CD4-positive, alpha-beta T cell treated with Interferon alpha-2 for 1 hour (primary cell): ENCODE measurements around the gene FUT2.

Experiments used
- DNase-seq, 2 donors: peaks; one replicate each; pipeline ENCODE4 v3.0.0-alpha.2; 2020 to 2022

Gene FUT2

GRCh38 chr19:48734625-48735024 is 38.9 kb downstream of the FUT2 start:
- DNase-seq: no peak

DNA sequence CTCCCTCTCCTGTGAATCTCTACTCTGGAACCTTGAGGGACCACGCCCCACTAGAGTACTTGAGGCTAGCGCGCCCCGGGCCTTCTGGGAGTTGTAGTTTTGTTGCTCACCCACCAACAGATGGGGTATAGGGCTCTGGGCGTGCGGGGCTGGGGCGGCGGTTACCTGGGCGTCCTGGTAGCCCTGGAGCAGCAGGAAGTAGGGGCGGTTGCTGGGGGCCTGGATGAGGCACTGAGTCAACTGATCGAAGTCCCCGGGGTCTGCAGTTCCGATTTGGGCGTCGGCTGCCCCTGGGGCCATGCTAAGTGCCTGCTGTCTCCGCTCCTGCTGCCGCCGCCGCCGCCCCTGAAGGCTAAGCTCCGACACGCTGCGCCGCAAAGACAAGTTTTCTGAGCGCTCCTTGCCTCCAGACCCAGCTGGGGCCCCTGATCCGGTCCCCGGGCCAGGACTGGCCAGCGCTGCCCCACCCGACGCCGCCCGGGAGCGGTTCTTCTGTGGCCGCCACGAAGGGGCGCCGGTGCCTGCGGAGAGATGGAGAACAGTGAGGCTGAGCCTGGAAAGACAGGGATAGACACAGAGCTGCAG is 39.4 kb downstream of the FUT2 start:
- DNase-seq: no peak

DNA sequence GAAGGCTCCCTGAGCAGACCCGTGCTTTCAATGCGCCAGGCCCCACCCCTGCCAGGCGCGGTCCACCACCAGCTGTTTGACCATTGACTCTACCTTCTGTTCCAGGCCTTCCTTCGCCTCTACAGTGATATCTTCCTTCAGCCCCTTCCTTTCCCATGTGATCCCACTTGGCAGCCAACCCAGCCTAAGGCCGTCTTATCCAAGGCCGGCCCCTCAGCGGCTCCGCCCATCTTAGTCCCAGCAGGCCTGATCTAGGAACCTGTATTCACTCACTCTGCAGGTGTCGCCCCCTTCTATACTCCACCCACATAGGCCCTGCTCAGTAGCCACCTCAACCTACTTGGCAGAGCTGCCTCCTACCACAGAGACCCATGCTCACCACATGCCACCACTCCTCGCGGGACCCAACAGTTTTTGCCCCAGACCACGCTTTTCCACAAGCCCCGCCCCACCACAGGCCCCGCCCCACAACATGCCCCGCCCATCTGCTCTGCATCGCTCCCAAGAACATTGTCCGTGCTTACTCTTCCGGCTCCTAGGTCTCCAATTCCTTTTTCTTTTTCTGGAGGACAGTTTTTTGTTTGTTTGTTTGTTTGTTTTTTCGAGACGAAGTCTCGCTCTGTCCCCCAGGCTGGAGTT is 41.7 kb downstream of the FUT2 start:
- DNase-seq: peak in 1 of 2 donors; percentile 25

DNA sequence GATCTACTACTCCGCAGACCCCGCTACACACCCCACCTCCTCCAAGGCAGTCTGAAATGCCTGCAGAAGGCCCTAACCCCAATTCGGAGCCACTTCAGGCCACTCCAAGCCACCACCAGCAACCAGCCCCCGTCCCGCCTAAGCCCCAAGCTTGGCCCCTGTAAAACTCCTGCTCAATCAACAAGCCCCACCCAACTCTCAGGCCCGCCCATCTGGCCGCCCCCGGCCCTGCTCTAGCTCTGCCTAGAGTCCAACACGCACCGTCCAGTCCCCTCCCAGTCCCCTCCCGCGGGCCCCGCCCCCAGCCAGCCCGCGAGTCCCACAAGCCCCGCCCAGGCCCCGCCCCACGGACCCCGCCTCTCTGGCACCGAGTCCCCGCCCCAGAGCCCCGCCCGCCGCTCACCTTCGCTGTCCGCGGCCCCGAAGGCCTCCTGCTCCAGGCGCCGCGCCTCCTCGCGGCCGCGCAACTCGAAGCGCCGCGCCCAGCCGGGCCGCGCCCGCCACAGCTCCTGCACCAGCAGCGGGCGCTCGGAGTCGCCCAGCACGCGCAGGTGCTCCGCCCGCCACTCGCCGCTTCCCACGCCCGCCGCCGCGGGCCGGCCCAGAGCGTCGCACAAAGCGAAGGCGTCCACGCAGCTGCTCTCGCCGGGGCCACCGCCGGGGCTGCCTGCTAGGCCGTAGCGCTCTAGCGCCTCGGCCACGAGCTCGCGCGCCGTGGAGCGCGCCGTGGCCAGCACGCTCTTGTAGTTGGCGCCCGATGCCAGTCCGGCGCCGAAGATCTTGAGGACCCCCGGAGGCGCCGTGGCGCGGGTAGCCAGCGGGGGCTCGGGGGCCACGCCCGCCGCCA is 43.0 kb downstream of the FUT2 start:
- DNase-seq: peak; percentile 91 to 95

GRCh38 chr19:48739404-48740163 is 43.8 kb downstream of the FUT2 start:
- DNase-seq: no peak

DNA sequence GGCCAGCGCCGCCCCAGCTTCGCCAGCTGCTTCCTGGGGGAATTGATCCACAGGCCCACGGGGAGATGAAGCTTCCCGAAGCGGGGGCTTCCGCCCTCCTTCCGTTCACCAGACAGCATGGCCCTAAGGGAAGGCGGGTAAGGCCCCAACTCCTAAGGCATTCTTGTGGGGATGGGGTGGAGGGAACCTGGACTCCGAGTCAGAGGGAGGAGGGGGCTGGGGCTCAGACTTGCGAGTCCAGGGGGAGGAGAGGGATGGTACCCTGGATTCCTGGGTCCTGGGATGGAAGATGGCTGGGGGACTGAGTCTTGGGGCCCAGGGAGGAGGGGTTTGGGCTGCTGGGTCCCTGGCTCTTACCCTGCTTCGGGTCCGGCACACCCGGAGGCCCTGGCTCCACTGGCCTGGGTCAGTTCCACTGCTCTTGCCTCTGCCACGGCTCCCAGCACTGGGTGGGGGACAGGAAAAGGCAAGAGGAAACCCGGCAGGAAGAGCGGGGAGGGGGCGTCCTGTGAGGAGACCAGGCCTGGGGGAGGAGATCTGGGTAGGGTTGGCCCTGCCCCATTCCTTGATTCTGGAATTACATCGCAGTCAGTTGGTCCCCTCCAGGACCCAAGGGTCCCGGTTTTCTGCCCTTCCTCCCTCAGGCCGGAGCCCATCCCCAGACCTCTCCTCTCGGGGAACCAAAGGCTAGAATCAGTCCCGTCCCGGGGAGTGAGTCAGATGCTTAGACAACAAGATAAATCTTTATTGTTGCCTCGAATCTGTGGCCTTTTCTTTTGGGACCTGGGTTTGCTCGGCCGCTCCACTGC is 44.6 kb downstream of the FUT2 start, which contains the start of gene RASIP1:
Gene RASIP1, minus strand, starts transcription at position 447 of the 809 bp plus-strand sequence. Its CDS starts 328 bp downstream, at position 119.
- no peak for DNase-seq

- peak; percentile 11 to 43 for DNase-seq
These were observed 45.6 kb downstream of the FUT2 start for GRCh38 chr19:48741129-48741999.

- DNase-seq: no peak
These were observed 46.3 kb downstream of the FUT2 start for GRCh38 chr19:48742096-48742495.

DNA sequence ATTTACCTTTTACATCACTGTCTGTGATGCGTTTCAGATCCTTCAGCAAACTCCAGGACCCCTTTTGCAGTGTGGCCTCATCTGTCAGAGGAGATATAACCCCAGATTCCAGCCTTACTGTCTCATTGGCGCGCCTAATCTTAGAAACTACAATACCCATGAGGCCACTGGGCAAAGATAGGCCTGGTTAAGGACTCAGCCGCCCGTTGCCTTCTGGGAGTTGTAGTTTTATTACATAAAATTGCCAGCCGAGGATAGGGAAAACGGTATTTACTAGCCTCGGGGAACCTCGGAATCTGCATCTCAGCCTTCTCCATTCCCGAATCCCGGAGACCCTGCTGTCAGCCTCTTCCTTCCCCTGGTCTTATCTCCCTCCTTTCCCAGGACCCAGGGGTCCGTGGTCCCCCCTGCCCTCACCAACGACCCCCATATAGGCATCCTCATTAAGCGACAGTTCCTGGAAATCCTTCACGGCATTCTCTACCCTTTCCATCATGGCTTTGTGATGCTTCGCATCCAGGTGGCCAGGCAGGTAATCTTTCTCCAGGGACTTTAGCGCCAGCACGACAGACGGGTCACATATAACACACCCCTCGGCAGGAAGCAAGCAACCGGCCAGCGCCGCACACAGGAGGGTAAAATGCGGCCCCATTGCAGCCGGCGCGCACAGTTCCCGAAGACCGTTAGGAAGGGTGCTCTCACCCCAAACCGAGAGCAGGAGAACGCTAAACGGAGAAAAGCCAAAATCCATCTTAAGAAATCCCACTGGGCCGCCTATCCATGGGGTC is 49.6 kb downstream of the FUT2 start:
- peak; percentile 57 to 77 for DNase-seq

DNA sequence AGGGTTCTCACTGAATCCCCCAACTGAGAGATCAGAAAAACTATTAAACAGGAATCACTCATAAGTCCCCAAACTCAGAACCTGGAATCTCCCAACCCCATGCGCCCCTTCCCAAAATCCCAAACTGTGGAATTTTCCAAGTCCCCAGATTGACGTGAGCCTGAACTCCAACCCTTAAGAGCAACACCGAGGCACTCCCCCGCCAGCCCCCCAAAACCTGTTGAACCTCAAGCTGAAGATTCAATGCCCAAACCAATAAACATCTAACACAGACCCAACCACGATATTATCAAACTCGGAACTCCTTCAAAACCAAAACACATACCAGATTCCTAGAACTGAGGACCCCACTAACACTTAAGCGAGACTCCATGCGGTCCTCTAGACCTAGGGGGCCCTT is 50.3 kb downstream of the FUT2 start:
- no peak for DNase-seq

DNA sequence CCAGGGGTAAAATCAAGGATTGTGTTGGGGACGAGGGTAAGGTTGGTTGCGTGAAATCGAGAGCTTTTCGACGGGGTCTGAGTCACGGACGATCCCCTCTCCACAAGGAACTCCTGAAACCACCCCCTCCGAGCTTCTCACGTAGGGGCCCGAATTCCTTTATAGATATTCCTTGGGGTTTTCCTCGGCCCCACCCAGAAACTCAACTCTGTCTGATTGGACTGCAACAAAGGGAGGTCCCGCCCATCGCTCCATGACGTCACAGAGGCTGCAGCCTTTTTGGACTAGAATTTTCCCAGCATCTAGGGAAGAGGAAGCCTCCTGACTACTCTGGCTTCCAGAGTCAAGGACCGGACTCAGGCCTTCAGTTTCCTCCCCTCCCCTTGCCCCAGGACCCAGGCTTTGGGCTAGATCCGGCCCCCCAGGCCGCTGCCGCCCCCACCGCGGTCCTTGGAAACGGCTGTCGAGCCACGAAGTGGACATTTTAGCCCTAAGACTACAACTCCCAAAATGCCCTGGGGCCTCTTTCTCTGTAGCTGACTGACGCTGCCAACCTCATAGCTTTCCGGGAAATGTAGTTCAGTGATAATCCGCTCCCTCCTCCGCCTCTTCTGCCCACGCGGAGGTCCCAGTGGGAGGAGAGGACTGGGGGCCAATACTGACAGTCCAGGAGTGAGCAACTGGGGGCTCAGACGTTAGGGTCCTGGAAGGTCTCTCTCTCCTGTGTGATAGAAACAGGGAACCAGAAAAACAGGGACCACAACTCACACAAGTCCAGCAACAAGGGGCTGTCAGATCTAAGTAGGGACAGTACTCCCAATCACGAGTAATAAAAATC is 51.2 kb downstream of the FUT2 start, which contains the start of gene IZUMO1:
Gene IZUMO1, minus strand, starts transcription at position 172 of the 838 bp plus-strand sequence. CDS start 1,050 bp downstream, outside the sequence.
- peak; percentile 70 to 73 for DNase-seq

DNA sequence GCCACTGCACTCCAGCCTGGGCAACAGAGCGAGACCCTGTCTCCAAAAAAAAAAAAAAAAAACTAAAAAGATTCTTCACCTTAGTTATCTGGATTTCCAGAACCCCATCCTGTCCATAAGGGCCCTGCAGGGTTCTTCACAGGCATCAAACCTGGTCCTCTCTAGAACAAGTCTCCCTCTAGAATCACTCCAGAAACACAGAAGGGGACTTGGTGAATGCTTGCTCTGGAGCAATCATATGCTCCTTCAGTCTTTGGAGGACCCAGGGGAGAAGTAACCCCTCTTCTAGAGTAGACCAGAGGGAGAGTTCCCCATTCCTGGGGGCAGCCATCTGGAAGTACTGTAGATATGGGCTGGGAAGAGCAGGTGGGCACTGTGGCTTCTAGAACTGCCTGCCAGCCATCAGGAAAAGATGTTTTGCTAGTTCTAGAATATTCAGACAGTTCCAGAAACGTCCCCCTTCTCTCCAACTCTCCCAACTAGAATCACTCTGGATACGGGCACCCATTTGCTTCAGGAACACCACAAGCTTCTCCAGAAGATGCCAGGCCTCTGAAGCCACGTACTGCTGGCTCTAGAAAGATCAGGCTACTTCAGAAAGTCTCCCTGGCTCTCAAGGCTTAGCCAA is 53.9 kb downstream of the FUT2 start:
- DNase-seq: no peak

DNA sequence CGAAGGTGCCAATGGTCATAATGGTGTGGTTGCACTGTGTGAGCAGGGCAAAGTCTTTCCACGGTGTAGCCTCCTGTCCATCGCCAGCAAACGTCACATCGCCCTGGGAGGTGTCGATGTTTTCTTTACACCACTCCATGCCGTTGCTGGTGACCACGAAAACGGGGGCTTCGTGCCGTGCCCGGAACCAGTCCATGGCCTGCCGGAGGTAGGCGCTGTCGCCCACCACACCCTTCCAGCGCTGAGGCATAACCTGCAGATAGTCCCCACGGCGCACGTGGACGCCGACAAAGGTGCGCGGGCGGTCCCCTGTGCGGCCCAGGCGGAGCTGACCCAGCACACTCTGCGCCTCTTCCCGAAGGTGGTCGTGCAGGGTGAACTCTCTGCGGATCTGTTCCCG is 54.6 kb downstream of the FUT2 start:
- no peak for DNase-seq

DNA sequence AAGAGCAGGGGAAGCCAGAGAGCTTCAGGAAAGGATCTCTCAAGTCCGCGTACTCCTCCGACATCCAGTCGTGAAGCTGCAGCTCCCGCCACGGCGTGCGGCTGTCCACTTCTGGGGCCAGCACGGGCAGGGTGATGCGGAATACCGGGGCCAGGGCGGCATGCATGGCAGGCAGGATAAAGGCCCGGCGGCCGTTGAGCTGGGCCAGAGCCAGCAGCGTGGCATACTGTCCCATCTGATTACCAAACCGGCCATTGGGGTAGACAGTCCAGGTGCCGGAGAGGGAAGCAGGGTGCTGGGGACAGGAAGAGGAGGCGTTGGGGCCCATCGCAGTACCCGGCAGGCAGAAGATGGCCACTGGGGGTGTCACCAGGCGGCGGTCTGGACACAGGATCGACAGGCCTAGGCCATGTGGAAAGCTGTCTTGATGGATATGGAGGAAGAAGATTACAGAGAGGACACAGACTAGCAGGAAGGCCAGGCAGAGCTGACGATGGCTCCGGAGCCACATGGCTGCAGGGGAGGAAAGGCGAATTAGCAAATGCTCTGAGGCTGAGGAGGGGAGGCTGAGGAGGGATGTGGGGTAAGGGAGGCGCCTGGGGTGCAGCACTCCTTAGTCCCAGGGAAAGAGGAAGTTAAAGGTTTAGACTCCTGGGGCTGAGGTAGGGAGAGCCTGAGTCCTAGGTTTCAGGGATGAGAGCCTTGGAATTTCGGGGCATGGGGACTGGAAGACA is 55.2 kb downstream of the FUT2 start:
- no peak for DNase-seq

DNA sequence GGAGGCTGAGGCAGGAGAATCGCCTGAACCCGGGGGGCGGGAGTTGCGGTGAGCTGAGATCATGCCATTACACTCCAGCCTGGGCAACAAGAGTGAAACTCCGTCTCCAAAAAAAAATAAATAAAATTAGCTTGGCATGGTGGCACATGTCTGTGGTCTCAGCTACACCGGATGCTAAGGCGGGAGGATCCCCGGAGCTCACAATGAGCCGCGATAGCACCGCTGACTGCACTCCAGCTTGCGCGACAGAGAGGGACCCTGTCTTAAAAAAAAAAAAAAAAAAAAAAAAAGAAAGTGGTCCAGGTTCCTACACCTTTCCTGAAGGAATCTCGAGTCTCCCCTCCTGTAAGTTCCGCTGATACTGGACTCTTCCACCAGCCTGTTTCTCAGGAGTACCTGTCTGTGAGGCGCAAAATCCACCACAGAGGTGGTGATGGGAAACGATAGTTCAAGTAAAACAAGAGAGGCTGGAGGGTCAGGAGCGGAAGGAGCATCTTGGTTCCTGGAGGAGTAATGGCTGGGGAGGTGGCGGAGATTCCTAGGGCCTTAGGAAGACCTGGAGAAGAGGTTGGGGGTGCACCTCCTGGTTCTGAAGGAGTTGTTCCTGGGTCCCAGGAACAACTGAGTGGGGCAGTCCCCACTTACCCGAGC is 56.2 kb downstream of the FUT2 start:
- peak in 1 of 2 donors; percentile 14 for DNase-seq

DNA sequence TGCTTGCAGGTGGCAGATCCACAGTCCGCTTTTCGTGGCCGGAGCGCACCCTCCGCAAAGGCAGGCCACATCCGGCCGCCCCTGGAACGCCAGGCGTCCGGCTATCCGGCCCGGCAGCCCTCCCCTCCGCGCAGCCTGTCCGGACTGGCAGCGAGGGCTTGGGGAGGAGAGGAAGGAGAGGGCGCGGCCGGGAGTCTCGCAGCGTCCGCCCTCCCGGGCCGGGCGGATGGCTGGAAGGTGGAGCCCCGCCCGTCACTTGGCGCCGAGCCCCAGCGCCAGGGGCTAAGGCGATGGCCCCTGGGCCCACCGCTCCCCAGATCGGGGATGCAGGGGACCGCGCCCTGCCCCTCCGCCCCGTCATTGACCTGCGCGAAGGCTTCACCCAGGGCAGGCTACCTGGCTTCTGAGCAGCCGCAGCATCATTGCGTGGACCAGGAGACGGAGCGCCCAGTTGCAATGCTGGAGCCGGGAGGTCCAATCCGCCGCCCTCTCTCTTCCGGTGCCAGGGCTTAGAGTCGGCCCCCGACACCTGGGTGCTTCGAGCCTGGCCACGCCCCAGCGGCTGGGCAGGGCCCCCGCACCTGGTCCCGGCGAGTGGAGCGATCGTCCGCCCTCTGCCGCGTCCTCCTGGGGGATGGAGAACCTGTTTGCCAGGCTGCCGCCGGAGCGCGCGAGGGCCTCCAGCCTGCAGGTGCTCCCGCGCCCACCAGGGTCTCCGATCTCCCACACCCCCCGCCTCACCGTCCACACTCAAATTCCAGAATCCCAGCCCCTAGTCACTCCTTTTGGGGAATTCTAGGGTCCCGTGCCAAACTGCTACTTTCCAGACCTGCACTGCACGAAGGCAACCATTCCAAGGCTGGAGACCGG is 57.0 kb downstream of the FUT2 start, which contains the start of gene FUT1:
Gene FUT1, minus strand, starts transcription at position 146 of the 870 bp plus-strand sequence. CDS start 1,360 bp downstream, outside the sequence.
- DNase-seq: peak; percentile 12 to 51
